ENCODE measurements around the gene PDE5A.

PDE5A gene

GRCh38 chr4:119549639-119550038 is 79.0 kb downstream of the PDE5A start (continued):
- TF ChIP-seq, protein P1, sequence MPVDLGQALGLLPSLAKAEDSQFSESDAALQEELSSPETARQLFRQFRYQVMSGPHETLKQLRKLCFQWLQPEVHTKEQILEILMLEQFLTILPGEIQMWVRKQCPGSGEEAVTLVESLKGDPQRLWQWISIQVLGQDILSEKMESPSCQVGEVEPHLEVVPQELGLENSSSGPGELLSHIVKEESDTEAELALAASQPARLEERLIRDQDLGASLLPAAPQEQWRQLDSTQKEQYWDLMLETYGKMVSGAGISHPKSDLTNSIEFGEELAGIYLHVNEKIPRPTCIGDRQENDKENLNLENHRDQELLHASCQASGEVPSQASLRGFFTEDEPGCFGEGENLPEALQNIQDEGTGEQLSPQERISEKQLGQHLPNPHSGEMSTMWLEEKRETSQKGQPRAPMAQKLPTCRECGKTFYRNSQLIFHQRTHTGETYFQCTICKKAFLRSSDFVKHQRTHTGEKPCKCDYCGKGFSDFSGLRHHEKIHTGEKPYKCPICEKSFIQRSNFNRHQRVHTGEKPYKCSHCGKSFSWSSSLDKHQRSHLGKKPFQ (tag by site-specific recombination; IDR thresholded peaks at IDR 0.05), result no peak

DNA sequence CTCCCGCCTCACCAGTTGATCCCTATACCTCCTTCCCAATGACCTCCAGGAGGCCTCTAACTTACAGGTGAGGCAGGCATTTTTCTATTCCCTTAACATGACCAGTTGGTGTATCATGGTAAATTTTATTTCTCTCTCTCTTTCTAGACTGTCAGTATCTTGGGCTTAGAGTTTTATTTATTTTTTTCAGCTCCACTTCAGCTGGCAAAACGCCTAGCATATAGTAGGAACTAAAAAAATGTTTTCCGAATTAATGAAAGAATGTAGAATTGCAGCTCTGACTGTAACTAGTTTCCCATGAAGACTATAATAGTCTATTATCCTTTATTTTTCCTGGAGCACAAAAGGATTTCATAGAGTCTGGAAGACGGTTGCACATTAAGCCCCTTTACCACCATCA is 84.8 kb downstream of the PDE5A start:
- Histone ChIP-seq H3K4me3 (ENCODE audit: low read depth, low read length) (no peak overlapping the region), H3K4me1 (ENCODE audit: control insufficient read depth, insufficient read depth, low read length) (no peaks in the 10 kb centered on the region), H3K36me3 (ENCODE audit: control insufficient read depth in 2 of 2, insufficient read depth in 1 of 2, low read length in 2 of 2) (peaks cover 2 to 5% of the 10 kb centered on the region in 2 experiments; a peak in 2 of 3 replicates), H3K27ac (ENCODE audit: extremely low read depth, low read depth, low read length) (no peak overlapping the region), H3K9me3 (ENCODE audit: control insufficient read depth, insufficient read depth, low read depth, low read length) (no peaks in the 10 kb centered on the region)
- ChIA-PET POLR2A (no interaction called here), CTCF (interaction anchor here (1.1 kb wide), 1 partner anchor 10 kb away, joined by 3 read pairs; no protein-coding TSS in a partner anchor)
- TF ChIP-seq ZNF404 (tag by site-specific recombination; IDR thresholded peaks at IDR 0.05) (no peak), ZNF514 (tag by site-specific recombination; IDR thresholded peaks at IDR 0.05) (no peak), ZNF280C (tag by site-specific recombination; IDR thresholded peaks at IDR 0.05) (no peak), KLF1 (tag by site-specific recombination; IDR thresholded peaks at IDR 0.05) (no peak), TCF7L2 (IDR thresholded peaks at IDR 0.05; ENCODE audit: borderline replicate concordance, low read depth, low read length) (no peak), SP3 (tag by site-specific recombination; IDR thresholded peaks at IDR 0.05) (no peak), TRIM28 (IDR thresholded peaks at IDR 0.05; ENCODE audit: borderline replicate concordance, low read length) (no peak), ZBTB17 (tag by site-specific recombination; IDR thresholded peaks at IDR 0.05) (no peak), PBX3 (CRISPR knock-in tag; IDR thresholded peaks at IDR 0.05) (no peak), ZNF114 (tag by site-specific recombination; IDR thresholded peaks at IDR 0.05) (no peak), ZNF639 (tag by site-specific recombination; IDR thresholded peaks at IDR 0.05) (no peak), KLF16 (tag by site-specific recombination; IDR thresholded peaks at IDR 0.05) (no peak), ZNF596 (tag by site-specific recombination; IDR thresholded peaks at IDR 0.05) (no peak), ZNF585B (tag by site-specific recombination; IDR thresholded peaks at IDR 0.05) (no peak)
- TF ChIP-seq, protein P2, sequence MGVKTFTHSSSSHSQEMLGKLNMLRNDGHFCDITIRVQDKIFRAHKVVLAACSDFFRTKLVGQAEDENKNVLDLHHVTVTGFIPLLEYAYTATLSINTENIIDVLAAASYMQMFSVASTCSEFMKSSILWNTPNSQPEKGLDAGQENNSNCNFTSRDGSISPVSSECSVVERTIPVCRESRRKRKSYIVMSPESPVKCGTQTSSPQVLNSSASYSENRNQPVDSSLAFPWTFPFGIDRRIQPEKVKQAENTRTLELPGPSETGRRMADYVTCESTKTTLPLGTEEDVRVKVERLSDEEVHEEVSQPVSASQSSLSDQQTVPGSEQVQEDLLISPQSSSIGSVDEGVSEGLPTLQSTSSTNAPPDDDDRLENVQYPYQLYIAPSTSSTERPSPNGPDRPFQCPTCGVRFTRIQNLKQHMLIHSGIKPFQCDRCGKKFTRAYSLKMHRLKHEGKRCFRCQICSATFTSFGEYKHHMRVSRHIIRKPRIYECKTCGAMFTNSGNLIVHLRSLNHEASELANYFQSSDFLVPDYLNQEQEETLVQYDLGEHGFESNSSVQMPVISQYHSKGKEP (tag by site-specific recombination; IDR thresholded peaks at IDR 0.05), result no peak
- TF ChIP-seq, protein P3, sequence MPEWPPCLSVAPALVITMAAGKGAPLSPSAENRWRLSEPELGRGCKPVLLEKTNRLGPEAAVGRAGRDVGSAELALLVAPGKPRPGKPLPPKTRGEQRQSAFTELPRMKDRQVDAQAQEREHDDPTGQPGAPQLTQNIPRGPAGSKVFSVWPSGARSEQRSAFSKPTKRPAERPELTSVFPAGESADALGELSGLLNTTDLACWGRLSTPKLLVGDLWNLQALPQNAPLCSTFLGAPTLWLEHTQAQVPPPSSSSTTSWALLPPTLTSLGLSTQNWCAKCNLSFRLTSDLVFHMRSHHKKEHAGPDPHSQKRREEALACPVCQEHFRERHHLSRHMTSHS (tag by site-specific recombination; IDR thresholded peaks at IDR 0.05), result no peak
- TF ChIP-seq, protein P4, sequence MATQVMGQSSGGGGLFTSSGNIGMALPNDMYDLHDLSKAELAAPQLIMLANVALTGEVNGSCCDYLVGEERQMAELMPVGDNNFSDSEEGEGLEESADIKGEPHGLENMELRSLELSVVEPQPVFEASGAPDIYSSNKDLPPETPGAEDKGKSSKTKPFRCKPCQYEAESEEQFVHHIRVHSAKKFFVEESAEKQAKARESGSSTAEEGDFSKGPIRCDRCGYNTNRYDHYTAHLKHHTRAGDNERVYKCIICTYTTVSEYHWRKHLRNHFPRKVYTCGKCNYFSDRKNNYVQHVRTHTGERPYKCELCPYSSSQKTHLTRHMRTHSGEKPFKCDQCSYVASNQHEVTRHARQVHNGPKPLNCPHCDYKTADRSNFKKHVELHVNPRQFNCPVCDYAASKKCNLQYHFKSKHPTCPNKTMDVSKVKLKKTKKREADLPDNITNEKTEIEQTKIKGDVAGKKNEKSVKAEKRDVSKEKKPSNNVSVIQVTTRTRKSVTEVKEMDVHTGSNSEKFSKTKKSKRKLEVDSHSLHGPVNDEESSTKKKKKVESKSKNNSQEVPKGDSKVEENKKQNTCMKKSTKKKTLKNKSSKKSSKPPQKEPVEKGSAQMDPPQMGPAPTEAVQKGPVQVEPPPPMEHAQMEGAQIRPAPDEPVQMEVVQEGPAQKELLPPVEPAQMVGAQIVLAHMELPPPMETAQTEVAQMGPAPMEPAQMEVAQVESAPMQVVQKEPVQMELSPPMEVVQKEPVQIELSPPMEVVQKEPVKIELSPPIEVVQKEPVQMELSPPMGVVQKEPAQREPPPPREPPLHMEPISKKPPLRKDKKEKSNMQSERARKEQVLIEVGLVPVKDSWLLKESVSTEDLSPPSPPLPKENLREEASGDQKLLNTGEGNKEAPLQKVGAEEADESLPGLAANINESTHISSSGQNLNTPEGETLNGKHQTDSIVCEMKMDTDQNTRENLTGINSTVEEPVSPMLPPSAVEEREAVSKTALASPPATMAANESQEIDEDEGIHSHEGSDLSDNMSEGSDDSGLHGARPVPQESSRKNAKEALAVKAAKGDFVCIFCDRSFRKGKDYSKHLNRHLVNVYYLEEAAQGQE (tag by site-specific recombination; IDR thresholded peaks at IDR 0.05), result no peak
- TF ChIP-seq, protein P5, sequence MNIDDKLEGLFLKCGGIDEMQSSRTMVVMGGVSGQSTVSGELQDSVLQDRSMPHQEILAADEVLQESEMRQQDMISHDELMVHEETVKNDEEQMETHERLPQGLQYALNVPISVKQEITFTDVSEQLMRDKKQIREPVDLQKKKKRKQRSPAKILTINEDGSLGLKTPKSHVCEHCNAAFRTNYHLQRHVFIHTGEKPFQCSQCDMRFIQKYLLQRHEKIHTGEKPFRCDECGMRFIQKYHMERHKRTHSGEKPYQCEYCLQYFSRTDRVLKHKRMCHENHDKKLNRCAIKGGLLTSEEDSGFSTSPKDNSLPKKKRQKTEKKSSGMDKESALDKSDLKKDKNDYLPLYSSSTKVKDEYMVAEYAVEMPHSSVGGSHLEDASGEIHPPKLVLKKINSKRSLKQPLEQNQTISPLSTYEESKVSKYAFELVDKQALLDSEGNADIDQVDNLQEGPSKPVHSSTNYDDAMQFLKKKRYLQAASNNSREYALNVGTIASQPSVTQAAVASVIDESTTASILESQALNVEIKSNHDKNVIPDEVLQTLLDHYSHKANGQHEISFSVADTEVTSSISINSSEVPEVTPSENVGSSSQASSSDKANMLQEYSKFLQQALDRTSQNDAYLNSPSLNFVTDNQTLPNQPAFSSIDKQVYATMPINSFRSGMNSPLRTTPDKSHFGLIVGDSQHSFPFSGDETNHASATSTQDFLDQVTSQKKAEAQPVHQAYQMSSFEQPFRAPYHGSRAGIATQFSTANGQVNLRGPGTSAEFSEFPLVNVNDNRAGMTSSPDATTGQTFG (tag by site-specific recombination; IDR thresholded peaks at IDR 0.05; ENCODE audit: borderline replicate concordance), result no peak
- TF ChIP-seq, protein P1 (tag by site-specific recombination; IDR thresholded peaks at IDR 0.05), result no peak

All from HEK293 (cell line).